ENCODE data around the gene SKA1.
A peak's percentile ranks its signal among the peaks of the same experiment; 100 is the strongest.
"Not testable (repeated sequence)": the region's sequence is repeated elsewhere in the genome, so short reads cannot be mapped to it uniquely, and the experiment has no call there.

Gene SKA1

GRCh38 chr18:50397023-50397422 lies 22.2 kb downstream of the SKA1 start:
- Mint-ChIP-seq H3K36me3 (ENCODE audit: low read depth) (peaks cover 17% of the 10 kb centered on the region), H3K4me1 (peaks cover 13% of the 10 kb centered on the region), H3K27ac (no peak overlapping the region), H3K9me3 (no peaks in the 10 kb centered on the region), H3K4me3 (no peak overlapping the region), H3K27me3 (ENCODE audit: low read depth) (peaks cover 39% of the 10 kb centered on the region)
- TF ChIP-seq CTCF (IDR thresholded peaks at IDR 0.05; ENCODE audit: unreplicated experiment in 3 of 3) = no peak

- H3K9me3 Mint-ChIP-seq = no peaks in the 10 kb centered on the region
- H3K27ac Mint-ChIP-seq = peak overlapping the region in 1 of 3 experiments; percentile 28
- H3K36me3 Mint-ChIP-seq (ENCODE audit: low read depth) = peaks cover 14% of the 10 kb centered on the region
- H3K27me3 Mint-ChIP-seq (ENCODE audit: low read depth) = peaks cover 50% of the 10 kb centered on the region
- no peak for TF ChIP-seq CTCF (IDR thresholded peaks at IDR 0.05; ENCODE audit: unreplicated experiment in 3 of 3)
- H3K4me3 Mint-ChIP-seq = peak overlapping the region in 2 of 3 experiments; percentile 25 to 40
- peaks cover 19% of the 10 kb centered on the region for H3K4me1 Mint-ChIP-seq
Observed at GRCh38 chr18:50398099-50398498, 23.3 kb downstream of the SKA1 start.

- H3K4me1 Mint-ChIP-seq = peaks cover 19% of the 10 kb centered on the region
- no peaks in the 10 kb centered on the region for H3K9me3 Mint-ChIP-seq
- peaks cover 10% of the 10 kb centered on the region for H3K36me3 Mint-ChIP-seq (ENCODE audit: low read depth)
- peaks cover 58% of the 10 kb centered on the region for H3K27me3 Mint-ChIP-seq (ENCODE audit: low read depth)
- H3K27ac Mint-ChIP-seq = no peak overlapping the region
- no peak for TF ChIP-seq CTCF (IDR thresholded peaks at IDR 0.05; ENCODE audit: unreplicated experiment in 3 of 3)
- H3K4me3 Mint-ChIP-seq = peak overlapping the region in 1 of 3 experiments; percentile 25
Observed at GRCh38 chr18:50398947-50399346, 24.1 kb downstream of the SKA1 start.

- Mint-ChIP-seq H3K36me3 (ENCODE audit: low read depth) (peaks cover 6% of the 10 kb centered on the region), H3K4me3 (no peak overlapping the region), H3K9me3 (no peaks in the 10 kb centered on the region), H3K4me1 (peaks cover 21% of the 10 kb centered on the region), H3K27me3 (ENCODE audit: low read depth) (peaks cover 65% of the 10 kb centered on the region), H3K27ac (no peak overlapping the region)
- TF ChIP-seq CTCF (IDR thresholded peaks at IDR 0.05; ENCODE audit: unreplicated experiment in 3 of 3) = no peak
Observed at GRCh38 chr18:50399582-50399981, 24.7 kb downstream of the SKA1 start.

- H3K27ac Mint-ChIP-seq; H3K4me3 Mint-ChIP-seq; H3K36me3 Mint-ChIP-seq (ENCODE audit: low read depth); H3K9me3 Mint-ChIP-seq: not testable (repeated sequence)
- Mint-ChIP-seq H3K4me1 (peaks cover 30% of the 10 kb centered on the region), H3K27me3 (ENCODE audit: low read depth) (peaks cover 73% of the 10 kb centered on the region)
Observed at GRCh38 chr18:50400438-50400837, 25.6 kb downstream of the SKA1 start.

GRCh38 chr18:50401295-50401694 lies 26.4 kb downstream of the SKA1 start:
- no peak for TF ChIP-seq CTCF (IDR thresholded peaks at IDR 0.05; ENCODE audit: unreplicated experiment in 3 of 3)
- H3K4me3 Mint-ChIP-seq = peak overlapping the region in 1 of 3 experiments; percentile 48
- peaks cover 35% of the 10 kb centered on the region for H3K4me1 Mint-ChIP-seq

More at GRCh38 chr18:50401295-50401694, 26.4 kb downstream of the SKA1 start:
- H3K9me3 Mint-ChIP-seq = no peaks in the 10 kb centered on the region
- no peak overlapping the region for H3K27ac Mint-ChIP-seq
- H3K36me3 Mint-ChIP-seq (ENCODE audit: low read depth) = no peaks in the 10 kb centered on the region
- peaks cover 80% of the 10 kb centered on the region for H3K27me3 Mint-ChIP-seq (ENCODE audit: low read depth)

Data from nephron (organoid).